GM18502 (cell line): ENCODE data around the gene NUCB1.

ENCODE experiments used
- ATAC-seq: cut with Tn5 transposase; IDR thresholded peaks from one replicate; pipeline ENCODE4 v1.9.1; 2021; ENCODE audit warnings: mild to moderate bottlenecking; ENCODE audit not compliant: unreplicated experiment, poor library complexity

The NUCB1 gene

GRCh38 chr19:48970139-48970766 lies 70.1 kb downstream of the NUCB1 start:
- ATAC-seq, result no peak

- ATAC-seq, result no peak
Observed at GRCh38 chr19:48970923-48971395, 70.8 kb downstream of the NUCB1 start.
